Measurements from ENCODE around the gene EIF2D.

GRCh38 chr1:206558794-206559671 lies 53.2 kb downstream of the EIF2D start:
- TF ChIP-seq CTCF (IDR thresholded peaks at IDR 0.05): no peak
- TF ChIP-seq POLR2A (IDR thresholded peaks at IDR 0.05): no peak
